Measurements from ENCODE around the gene PROZ.

GRCh38 chr13:113209759-113210421 lies 51.4 kb downstream of the PROZ start:
- TF ChIP-seq POLR2A (IDR thresholded peaks at IDR 0.05; ENCODE audit: low read length) (peak; percentile 43), GATA1 (IDR thresholded peaks at IDR 0.05; ENCODE audit: low read depth, low read length) (no peak)
